Gastrocnemius medialis (tissue), 4 donors: ENCODE results near the gene S100A14.

Experiments used
- POLR2A ChIP-seq, 2 donors: fragments of 450-650 bp; IDR thresholded peaks; one replicate each; pipeline ENCODE4 v1.6.1; 2017; ENCODE audit warnings: antibody characterized with exemption in 2 of 2, mild to moderate bottlenecking in 2 of 2, moderate library complexity in 2 of 2
- TF ChIP-seq, protein P1 (sequence below), 5 experiments: fragments of 450-650 bp in 3 of 5; fragments of 200-600 bp in 2 of 5; sonication (generic) in 2 of 5; IDR thresholded peaks in 4 of 5; conservative IDR thresholded peaks in 1 of 5; 1 replicate in 4 of 5; 2 replicates in 1 of 5; pipeline ENCODE4 v1.5.1; 2016 to 2019; ENCODE audit warnings: antibody characterized with exemption in 5 of 5, mild to moderate bottlenecking in 3 of 5, moderate library complexity in 3 of 5

DNA sequence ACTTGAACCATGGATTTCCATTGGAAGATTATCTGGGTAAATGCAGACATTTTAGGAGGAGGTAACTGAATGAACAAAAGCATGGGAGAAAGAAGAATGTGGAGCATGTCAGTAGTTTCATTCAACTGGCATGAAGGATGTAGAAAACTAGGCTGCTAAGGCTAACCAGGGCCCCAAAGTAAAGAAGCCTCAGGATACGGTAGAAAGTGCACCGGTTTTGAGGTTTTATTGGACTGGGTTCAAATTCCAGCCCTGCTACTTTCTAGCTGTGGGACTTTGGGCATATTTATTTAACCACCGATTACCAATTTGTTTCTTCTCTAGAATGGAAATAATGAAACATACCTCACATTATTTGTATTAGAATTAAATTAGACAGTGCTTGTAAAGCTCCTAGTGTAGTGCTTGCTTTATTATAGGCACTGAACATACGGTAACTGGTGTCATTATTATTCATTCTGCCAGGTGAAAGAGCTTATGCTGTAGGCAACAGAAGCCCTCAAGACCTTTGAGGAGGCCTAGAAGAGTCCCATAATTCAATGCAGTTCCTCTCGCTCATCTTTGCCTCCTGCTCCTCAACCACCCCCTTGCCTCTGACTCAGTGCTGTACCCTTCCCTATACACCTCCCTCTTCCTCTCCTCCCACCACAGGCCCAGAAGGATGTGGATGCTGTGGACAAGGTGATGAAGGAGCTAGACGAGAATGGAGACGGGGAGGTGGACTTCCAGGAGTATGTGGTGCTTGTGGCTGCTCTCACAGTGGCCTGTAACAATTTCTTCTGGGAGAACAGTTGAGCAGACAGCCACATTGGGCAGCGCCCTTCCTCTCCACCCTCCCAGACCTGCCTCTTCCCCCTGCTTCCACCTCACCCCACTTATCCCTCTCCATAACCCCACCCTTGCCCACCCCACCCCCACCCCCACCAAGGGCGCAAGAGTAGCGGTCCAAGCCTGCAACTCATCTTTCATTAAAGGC lies 15.2 kb upstream of the S100A14 start:
- TF ChIP-seq, protein P1, sequence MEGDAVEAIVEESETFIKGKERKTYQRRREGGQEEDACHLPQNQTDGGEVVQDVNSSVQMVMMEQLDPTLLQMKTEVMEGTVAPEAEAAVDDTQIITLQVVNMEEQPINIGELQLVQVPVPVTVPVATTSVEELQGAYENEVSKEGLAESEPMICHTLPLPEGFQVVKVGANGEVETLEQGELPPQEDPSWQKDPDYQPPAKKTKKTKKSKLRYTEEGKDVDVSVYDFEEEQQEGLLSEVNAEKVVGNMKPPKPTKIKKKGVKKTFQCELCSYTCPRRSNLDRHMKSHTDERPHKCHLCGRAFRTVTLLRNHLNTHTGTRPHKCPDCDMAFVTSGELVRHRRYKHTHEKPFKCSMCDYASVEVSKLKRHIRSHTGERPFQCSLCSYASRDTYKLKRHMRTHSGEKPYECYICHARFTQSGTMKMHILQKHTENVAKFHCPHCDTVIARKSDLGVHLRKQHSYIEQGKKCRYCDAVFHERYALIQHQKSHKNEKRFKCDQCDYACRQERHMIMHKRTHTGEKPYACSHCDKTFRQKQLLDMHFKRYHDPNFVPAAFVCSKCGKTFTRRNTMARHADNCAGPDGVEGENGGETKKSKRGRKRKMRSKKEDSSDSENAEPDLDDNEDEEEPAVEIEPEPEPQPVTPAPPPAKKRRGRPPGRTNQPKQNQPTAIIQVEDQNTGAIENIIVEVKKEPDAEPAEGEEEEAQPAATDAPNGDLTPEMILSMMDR (IDR thresholded peaks at IDR 0.05 in 4 of 5, conservative IDR thresholded peaks at IDR 0.05 in 1 of 5), result no peak
- TF ChIP-seq POLR2A (IDR thresholded peaks at IDR 0.05), result no peak
